ENCODE measurements around the gene CRY2.
"Not testable (repeated sequence)": the region's sequence is repeated elsewhere in the genome, so short reads cannot be mapped to it uniquely, and the experiment has no call there.

CRY2 gene

GRCh38 chr11:45811571-45812290 is 35.5 kb upstream of the CRY2 start:
- DNase-seq = no peak

GRCh38 chr11:45812581-45813548 is 34.4 kb upstream of the CRY2 start:
- no peak for DNase-seq

GRCh38 chr11:45815747-45816146 is 31.5 kb upstream of the CRY2 start:
- no peak for DNase-seq

- DNase-seq = no peak
Observed at GRCh38 chr11:45816614-45817013, 30.7 kb upstream of the CRY2 start.

DNA sequence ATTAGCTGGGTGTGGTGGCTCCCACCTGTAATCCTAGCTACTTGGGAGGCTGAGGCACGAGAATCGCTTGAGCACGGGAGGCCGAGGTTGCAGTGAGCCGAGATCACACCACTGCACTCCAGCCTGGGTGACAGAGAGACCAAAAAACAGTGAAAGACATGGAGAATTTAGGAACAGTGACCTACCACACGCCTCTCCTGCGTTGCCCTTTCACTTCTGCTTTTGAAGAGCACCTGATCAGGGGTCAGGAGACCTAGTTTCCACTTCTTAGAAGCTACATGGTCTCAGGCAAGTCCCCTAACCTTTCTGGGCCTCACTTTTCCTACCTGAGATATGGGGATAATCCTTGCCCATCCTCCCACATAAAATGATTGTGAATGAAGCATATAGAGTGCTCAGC is 30.1 kb upstream of the CRY2 start:
- DNase-seq = no peak

- no peak for DNase-seq
Observed at GRCh38 chr11:45818961-45819605, 28.2 kb upstream of the CRY2 start.

DNA sequence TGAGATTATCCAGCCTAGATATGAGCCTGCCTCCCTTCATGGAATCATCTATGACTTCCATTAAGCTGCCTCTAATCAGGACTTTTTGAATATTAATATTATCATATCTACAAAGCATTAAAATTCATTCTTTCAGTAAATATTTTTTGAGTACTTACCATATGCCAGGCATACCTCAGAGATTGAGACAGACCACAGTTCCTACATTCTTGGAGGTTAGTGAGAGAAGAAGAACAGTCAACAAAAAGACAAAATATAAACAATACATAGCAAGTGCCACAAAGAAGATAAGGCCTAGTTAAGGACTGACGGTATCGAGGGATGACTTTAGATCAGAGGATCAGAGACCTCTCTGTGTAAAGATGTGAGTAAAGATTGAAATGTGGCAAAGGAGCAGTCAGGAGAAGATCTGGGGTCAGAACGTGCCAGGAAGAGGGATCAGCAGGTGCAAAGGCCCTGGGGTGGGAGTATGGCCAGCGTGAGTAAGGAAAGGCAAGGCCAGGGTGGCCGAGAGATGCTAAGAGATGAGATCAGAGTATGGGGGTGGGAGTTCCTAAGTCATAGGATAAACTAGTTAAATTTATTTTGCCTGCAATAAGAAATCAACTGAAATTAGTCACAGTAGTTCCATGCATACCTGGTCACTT is 26.9 kb upstream of the CRY2 start:
- DNase-seq = no peak

- DNase-seq = not testable (repeated sequence)
Observed at GRCh38 chr11:45826492-45826891, 20.8 kb upstream of the CRY2 start.

GRCh38 chr11:45827123-45827522 is 20.2 kb upstream of the CRY2 start:
- no peak for DNase-seq

- no peak for DNase-seq
Observed at GRCh38 chr11:45828996-45829395, 18.3 kb upstream of the CRY2 start.

GRCh38 chr11:45830596-45830995 is 16.7 kb upstream of the CRY2 start:
- no peak for DNase-seq

- DNase-seq = no peak
Observed at GRCh38 chr11:45832811-45833441, 14.3 kb upstream of the CRY2 start.

- peak in 1 of 5 experiments; percentile 12 for DNase-seq
Observed at GRCh38 chr11:45833761-45834160, 13.5 kb upstream of the CRY2 start.

DNA sequence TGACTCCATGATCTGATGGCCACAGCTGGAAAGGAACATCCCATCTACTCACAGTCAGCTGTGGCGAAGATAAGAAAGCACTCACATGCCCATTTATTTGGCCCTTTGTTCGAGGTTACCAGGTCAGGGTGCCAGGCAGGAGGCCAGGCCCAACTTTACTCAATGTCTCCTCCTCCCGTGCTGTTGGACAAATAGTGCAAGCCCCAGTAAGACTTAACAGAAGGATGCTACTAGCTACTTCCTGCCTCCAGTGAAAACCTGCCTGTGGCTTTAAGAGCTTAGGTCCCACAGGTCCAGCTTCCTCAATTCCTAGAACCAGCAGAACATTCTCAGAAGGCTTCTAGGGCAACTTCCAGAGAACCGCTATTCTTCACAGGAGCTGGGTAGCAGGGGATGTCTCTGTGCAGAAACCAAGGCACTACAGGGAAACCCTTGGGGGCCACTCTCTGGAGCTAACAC is 12.9 kb upstream of the CRY2 start:
- DNase-seq = peak in 1 of 5 experiments; percentile 77

DNA sequence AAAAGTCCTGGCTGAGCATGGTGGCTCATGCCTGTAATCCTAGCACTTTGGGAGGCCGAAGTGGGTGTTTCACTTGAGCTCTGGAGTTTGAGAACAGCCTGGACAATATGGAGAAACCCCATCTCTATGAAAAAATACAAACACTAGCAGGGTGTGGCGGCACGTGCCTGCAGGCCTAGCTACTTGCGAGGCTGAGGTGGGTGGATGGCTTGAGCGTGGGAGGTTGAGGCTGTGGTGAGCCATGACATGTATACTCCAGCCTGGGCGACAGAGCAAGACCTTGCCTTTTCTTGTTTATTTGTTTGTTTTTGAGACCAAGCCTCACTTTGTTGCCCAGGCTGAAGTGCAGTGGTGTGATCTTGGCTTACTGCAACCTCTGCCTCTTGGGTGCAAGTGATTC is 8.1 kb upstream of the CRY2 start:
- DNase-seq = no peak

GRCh38 chr11:45840251-45840650 is 7.0 kb upstream of the CRY2 start:
- DNase-seq = not testable (repeated sequence)

DNA sequence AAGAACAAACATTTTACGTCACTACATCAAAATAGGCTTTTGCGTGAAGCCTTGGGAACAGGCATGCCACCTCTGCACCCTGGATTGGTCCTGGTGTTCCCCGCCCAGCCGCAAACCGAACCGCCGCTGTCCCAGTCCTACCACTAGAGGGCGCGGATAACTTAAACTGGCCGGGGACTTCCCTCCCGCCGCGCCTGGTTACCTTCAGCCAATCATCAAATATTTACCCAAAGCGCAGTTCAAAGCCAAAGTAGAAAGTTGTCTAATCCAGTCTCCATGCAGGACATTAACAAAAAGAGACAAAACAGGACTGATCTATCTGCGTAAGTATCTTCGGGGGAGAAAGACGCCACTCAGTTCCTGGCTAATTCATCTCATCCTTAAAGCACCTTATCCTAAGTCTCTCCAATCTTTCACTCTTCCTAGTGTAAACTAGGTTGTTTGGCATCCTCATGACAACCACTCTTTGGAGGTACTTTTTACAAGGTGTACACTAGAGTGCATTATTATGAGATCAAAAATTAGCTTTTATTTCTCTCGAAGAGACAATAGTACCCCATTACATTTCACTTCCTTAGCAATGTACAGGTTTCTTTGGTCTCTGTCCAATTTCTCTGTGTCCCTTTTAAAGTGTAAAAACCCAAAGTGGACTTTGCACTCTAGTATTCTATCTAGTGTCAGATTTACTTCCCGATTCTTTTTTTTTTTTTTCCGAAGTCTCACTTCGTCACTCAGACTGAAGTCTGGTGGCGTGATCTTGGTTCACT is 3.9 kb upstream of the CRY2 start:
- DNase-seq = peak; percentile 76 to 88 (median 87)

DNA sequence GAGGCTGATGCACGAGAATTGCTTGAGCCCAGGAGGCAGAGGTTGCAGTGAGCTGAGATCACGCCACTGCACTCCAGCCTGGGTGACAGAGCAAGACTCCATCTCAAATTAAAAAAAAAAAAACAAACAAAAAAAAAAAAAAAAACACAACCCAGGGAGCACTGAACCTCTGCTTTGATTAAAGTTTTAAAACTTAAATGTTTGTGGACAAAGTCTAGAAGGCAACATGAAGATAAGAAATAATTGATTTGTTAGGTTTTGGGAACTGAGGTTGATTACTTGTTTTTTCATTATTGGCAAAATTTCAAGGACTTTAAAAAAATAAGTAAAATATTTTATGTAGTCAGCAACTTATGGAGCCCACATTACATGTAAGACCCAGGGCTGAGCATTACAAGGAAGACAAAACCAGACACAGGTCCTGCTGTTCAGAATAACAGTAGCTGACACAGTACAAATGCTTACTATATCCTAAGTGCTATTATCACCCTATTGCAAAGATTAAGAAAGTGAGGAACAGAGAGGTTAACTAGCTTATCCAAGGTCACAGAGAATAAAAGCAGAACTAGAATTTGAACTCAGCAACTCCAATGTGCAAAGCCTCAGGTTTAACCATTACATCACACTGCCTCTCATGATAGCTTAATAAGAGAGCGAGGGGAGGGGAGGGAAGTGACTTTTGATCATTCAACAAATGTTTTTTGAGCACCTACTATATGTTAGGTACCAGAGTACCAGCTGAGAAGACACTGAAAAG is 2.3 kb upstream of the CRY2 start:
- DNase-seq = no peak

- DNase-seq = no peak
Observed at GRCh38 chr11:45846174-45846675, 1.1 kb upstream of the CRY2 start.

DNA sequence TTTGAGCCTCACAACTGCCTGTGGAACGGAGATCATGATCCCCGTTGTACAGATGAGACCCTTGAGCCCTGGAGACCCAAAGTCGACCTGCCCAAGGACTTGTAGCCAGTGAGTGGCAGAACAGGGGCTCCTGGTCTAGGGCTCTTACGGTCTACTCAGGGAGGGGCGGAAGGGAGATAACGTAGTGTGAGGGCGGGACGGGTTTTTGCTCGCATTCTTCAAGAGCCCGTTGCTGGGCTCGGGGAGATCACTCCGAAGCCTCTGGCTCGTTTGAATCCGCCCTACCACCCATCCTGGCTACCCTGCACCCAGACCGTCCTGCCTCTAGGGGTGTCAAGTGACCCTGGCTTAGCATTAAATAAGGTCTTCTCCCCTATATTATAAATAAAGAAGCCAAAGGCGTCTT is 639 bp downstream of the CRY2 start:
- peak in 4 of 5 experiments; percentile 8 to 81 (median 31) for DNase-seq

Measured in T-helper 2 cell (primary cell).